Activated CD4-positive, CD25-positive, alpha-beta regulatory T cell treated with anti-CD3 and anti-CD28 coated beads, Interleukin-2, amount 50 U/mL, for 24 hours (primary cell): ENCODE results near the gene NHLRC2.
"Not testable (repeated sequence)": the region's sequence is repeated elsewhere in the genome, so short reads cannot be mapped to it uniquely, and the experiment has no call there.

Source experiments
- ATAC-seq, 2 donors: fragments of 150-1000 bp; cut with Tn5 transposase; one replicate each; pipeline ENCODE4 v1.10.0; 2021; ENCODE audit warnings: mild to moderate bottlenecking in 1 of 2, moderate library complexity in 1 of 2

Gene NHLRC2

GRCh38 chr10:113943196-113943595, 88.7 kb downstream of the NHLRC2 start:
- not testable (repeated sequence) for ATAC-seq

- ATAC-seq: no peak
These were observed 90.7 kb downstream of the NHLRC2 start for GRCh38 chr10:113945075-113945686.

GRCh38 chr10:113945687-113946085, 91.2 kb downstream of the NHLRC2 start:
- ATAC-seq: no peak

- no peak for ATAC-seq
These were observed 93.0 kb downstream of the NHLRC2 start for GRCh38 chr10:113947184-113948041.

- ATAC-seq: no peak
These were observed 93.6 kb downstream of the NHLRC2 start for GRCh38 chr10:113948048-113948447.

- no peak for ATAC-seq
These were observed 95.8 kb downstream of the NHLRC2 start for GRCh38 chr10:113950268-113950667.

- no peak for ATAC-seq
These were observed 99.2 kb downstream of the NHLRC2 start for GRCh38 chr10:113953505-113954272.

GRCh38 chr10:113954409-113954808, 99.9 kb downstream of the NHLRC2 start:
- no peak for ATAC-seq

GRCh38 chr10:113957013-113957412, 102.6 kb downstream of the NHLRC2 start:
- ATAC-seq: no peak

GRCh38 chr10:113958631-113959382, 104.3 kb downstream of the NHLRC2 start:
- ATAC-seq: no peak

- ATAC-seq: no peak
These were observed 104.9 kb downstream of the NHLRC2 start for GRCh38 chr10:113959383-113959760.

GRCh38 chr10:113960617-113961181, 106.2 kb downstream of the NHLRC2 start:
- ATAC-seq: peak; percentile 23 to 39

- peak; percentile 81 to 83 for ATAC-seq
These were observed 106.9 kb downstream of the NHLRC2 start for GRCh38 chr10:113961182-113962031.

GRCh38 chr10:113965077-113965476, 110.6 kb downstream of the NHLRC2 start:
- ATAC-seq: no peak

- ATAC-seq: no peak
These were observed 111.2 kb downstream of the NHLRC2 start for GRCh38 chr10:113965683-113966082.
